Germinal center (tissue), 1 donor: ENCODE data around the gene SUGP2.
A peak's percentile ranks its signal among the peaks of the same experiment; 100 is the strongest.

ENCODE experiments used
- DNase-seq: peaks from one replicate; pipeline ENCODE4 v3.0.0; 2012; ENCODE audit warnings: mixed read lengths, low spot score

SUGP2 gene

DNA sequence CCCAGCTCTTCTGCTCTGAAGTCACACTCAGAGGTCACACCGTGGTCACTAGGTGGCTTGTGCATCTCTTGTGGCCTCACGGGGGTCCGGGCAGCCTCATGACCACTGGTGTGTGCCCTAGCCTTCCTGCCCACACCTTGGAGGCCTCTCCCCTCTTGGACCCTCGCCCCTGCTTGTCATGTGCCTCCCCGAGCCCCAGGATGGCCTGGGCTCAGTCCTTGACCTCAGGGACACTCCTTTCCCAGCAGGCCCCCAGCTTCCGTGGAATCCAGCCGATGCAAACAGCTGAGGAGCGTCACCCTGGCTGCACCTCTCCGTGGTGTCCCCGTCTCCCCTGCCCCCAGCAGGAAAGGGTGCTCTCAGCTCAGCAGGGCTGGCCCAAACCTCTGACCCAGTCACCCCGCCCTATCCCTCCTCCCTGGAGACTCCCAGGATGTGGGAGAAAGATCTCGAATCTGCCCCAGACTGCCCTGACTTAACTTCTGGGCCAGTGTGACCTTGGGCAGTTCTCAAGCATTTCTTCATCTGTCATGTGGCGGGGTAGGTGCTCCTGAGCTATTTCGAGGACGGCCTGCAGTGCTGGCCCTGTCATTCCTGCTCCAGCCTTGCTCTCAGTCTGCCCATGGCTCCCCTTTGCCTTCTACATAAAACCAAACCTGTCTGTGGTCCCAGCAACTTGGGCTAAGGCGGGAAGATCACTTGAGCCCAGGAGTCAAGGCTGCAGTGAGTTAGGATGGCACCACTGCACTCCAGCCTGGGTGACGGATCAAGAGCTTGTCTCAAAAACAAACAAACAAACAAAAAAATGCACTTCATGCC is 25.9 kb upstream of the SUGP2 start:
- DNase-seq, result no peak

DNA sequence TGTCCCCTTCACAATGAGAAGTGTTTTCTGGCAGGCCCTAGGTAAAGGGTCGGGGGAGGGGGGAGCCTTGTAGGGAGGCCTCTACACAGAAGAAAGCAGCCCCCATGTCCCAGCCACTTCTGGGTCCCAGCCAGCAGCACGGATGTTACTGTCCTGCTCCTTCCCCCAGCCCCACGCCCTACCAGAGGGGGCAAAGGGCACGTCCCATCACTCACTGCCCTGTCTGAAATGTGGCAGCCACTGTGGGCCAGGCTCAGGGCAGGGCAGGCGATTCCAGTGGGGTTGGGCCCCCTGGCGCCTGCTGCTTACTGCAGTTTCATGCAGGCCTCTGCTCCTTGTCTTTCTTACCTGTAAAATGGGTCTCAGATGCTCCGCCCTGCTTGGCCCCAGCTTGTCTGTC is 24.4 kb upstream of the SUGP2 start:
- DNase-seq, result no peak

DNA sequence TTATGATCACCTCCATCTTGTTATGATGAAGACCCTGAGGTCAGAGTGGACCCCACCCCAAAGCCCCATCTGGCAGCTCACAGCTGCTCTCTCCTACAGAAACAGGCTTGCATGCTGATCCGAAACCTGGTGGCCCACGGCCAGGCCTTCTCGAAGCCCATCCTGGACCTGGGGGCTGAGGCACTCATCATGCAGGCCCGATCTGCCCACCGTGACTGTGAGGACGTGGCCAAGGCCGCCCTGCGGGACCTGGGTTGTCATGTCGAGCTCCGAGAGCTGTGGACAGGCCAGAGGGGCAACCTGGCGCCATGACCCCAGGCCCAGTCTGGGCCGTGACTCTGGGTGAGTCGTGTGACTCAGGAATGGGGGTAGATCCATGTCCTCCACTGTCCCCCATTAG is 24.0 kb upstream of the SUGP2 start:
- no peak for DNase-seq

DNA sequence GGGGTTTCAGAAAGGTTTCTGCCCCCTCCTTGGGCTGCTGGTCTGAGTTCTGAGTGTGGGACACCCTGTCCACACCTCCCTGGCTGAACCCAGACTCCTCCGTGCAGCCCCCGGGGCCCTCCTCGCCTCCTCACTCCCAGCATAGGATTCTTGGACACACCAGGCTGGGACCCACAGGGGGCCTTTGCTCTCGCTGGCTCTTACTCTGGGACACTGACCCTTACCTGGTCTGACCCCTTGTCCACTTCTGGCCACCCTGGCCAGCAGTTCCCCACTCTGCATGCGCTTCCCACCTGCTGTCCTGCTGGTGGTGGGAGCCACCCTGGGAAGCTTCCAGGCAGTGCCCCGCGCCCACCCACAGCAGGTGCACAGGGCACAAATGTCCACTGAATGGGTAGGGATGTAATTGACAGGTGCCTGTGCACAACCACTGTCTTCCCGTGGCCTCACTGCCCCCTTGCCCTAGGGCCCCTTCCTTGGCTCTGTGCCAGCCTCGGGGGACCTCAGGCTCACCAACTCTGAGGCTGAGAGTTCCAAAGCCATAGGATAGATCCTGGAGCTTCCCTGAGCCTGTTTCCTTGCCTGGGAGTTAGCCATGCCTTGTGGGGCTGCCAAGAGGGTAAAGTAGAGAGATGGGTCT is 23.4 kb upstream of the SUGP2 start:
- DNase-seq, result no peak

DNA sequence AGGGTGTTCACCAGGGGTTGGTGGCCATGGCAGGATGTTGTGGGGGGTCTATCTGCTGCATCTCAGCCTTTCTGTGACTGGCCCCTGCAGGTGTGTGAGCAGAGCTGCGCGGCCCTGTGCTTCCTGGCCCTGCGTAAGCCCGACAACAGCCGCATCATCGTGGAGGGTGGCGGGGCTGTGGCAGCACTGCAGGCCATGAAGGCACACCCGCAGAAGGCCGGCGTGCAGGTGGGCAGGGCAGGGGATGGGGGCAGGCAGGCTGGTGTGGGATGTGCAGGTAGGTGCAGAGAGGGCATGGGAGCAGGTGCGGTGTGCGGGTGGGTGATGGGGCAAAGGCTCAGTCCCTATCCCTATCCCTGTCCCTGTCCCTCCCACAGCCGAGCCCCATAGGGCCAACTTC is 22.4 kb upstream of the SUGP2 start:
- no peak for DNase-seq

- no peak for DNase-seq
Measured at GRCh38 chr19:19054939-19055440, 21.7 kb upstream of the SUGP2 start.

- no peak for DNase-seq
Measured at GRCh38 chr19:19054315-19054938, 21.1 kb upstream of the SUGP2 start.

DNA sequence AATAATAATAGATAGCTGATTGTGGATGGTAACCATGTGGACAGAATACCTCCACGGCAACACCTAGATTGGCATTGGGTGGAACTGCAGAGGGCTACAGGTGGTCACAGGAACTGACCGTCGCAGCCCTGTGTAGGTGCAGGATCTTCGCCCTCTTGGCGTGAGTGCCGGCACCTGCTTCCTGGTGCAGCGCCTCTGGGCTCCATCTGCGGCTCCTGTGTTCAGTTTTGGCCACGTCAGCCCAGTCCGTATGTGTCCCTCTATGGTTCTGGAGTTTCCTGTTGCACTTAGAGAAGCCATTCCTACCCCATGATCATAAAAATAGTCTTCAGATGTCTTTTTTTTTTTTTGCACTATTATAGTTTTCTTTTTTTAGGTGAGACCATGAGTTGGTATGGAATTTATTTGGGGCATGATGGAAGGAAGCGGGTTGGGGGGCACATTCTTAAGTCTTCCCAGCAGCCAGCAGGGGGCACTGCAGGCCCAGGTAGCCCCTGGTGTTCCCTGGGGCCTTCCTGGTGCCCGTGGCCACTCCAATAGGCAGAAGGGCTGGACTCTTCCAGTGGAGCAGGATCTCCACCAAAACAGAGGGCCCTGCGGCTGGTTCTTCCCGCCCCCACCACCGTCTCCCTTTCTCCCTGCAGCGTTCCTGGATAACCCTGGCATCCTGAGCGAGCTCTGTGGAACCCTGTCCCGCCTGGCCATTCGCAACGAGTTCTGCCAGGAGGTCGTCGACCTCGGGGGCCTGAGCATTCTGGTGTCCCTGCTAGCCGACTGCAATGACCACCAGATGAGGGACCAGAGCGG is 20.4 kb upstream of the SUGP2 start:
- peak; percentile 67 for DNase-seq

- DNase-seq, result no peak
Measured at GRCh38 chr19:19052921-19053320, 19.6 kb upstream of the SUGP2 start.

- DNase-seq, result no peak
Measured at GRCh38 chr19:19051478-19052213, 18.3 kb upstream of the SUGP2 start.

DNA sequence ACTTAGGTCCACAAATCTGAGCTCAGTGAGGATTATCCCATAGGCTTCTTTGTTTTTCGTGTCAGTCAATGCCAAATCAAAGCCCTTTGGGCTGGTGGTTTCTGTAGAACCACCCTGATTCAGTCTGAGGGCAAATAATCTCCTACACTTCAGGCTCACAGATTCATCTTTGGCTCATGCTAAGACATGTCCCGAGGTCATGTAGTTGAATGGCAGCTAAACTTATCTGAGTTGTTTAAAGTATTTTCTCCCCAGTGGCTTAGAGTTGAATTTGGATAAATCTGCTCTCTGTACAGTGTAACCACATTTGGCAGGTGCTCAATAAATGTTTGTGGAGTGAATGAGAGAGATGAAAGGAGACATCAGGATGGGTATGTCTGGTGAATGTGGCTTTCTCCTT is 17.4 kb upstream of the SUGP2 start:
- DNase-seq, result no peak

GRCh38 chr19:19050104-19050503 is 16.8 kb upstream of the SUGP2 start:
- DNase-seq, result no peak

- no peak for DNase-seq
Measured at GRCh38 chr19:19049406-19049805, 16.1 kb upstream of the SUGP2 start.

DNA sequence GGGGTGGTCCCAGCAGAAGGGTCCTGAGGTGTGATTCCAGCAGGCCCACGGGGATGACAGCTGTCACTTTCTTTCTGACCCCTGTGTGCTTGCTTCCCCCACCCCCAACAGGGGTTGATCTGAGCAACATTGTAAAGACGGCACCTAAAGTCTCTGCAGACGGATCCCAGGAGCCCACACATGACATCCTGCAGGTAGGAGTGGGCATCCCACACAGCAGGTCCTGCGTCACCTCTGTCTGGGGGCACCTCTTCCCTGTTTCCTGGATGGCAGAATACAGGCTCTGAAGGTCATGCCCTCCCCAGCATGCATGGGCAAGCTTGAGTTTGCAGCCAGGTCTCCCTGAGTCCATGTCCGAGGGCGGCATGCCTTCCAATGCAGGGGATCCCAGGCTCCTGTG is 10.6 kb upstream of the SUGP2 start:
- no peak for DNase-seq

GRCh38 chr19:19043481-19043880 is 10.2 kb upstream of the SUGP2 start:
- DNase-seq, result no peak

DNA sequence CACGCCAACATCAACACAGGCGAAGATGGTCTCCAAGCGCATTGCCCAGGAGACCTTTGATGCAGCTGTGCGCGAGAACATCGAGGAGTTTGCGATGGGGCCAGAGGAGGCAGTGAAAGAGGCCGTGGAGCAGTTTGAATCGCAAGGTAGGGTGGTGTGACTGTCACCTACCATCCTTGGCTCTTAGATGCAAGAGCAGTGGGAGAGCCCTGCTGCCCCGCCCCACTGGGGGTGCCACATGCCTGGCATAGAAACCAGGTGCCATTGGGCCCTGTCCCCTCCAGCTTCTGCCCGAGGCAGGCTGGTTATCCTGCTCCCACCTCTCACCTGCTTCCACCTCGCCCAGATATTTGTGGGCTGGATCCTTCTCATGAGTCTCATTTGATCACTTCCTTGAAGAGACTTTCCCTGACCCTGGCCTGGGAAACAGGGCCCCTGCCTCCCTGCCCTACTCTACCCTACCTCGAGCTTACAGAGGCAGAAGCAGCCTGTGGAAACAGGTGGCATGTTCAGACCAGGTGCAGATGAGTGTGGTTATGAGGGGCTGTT is 9.5 kb upstream of the SUGP2 start:
- DNase-seq, result no peak

DNA sequence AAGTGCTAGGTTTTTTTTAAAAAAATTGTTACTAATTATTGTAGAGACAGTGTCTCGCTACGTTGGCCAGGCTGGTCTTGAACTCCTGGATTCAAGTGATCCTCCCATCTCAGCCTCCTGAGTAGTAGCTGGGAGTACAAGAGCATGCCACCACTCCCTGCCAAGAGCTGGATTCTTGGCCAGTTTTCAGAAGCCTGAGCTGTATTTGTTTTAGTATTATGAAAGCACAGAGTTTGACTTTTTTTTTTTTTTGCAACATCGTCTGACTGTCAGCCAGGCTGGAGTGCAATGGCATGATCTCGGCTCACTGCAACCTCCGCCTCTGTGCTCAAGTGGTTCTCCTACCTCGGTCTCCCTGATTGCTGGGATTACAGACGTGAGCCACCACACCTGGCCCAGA is 7.1 kb upstream of the SUGP2 start:
- DNase-seq, result no peak

DNA sequence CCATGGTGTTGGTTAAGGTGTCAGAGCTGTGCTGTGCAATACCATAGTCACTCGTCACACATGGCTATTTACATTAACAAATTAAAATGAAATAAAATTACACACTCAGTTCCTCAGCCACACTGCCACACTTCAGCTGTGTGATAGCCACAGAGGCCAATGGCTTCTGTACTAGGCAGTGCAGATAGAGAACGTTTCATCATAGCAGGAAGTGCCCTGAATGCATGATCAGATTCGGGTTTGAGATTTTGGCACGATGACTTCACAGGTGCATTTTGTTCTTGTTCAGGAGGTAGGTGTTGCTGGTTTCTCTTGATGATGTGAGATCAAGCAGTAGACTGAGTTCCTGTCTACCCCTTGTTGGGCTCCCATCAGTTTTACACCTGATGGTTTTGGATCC is 6.6 kb upstream of the SUGP2 start:
- DNase-seq, result peak; percentile 52

DNA sequence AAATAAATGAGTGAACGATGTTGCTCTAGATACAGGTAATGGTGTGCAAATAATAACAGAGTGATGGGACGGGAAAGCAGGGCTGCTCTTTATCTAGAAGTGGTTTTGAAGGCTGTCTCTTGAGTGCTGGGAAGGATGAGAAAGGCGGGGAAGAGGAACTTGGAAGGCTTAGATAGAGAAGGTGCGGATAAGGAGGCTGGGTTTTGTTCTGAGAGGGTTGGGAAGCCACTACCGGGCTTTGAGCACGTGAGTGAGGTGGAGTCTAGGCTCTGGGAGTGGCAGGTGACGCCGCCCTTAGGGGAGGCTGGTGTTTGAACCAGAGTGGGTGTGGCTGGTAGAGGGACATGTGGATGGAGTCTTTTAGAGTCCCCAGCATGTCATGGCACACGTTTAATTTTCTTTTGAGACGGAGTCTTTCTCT is 897 bp upstream of the SUGP2 start:
- peak; percentile 81 for DNase-seq

GRCh38 chr19:19033176-19033425 is 216 bp downstream of the SUGP2 start:
- DNase-seq, result no peak

DNA sequence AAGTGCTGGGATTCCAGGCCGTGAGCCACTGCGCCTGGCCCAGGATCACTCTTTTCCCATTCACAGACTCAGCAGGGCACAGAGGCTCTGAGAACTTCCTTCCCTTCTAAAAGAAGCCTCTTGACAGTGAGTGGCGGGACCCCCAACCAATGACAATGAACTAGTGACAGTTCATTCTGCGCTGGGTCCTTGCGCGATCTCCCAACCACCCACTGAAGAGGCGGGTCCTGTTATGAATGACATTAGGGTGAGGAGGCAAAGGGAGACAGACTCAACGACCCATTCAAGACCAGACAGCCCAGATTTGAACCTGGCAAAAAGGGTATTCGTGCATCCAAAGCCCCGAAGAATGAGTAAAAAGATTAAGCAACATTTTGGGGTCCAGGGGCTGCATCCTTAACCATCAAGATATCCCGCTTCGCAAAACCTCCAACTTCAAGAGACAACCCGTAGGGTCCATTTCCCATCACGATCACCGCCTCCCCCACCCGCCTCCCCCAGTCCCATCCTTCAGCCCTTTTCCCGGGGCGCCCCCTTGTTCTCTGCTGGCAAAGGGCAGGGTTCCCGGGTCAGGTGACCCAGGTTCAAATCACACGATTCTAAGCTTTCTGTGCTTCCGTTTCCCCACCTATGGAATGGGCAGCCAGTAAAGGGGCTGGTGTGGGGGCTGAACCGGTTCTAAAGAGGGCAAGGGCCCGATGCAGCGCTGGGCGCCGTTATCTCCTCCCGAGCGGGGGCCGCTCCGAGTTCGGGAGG is 719 bp downstream of the SUGP2 start:
- DNase-seq, result peak; percentile 95
